Epidermal melanocyte (primary cell): ENCODE data around the gene AIFM3.
"Not testable (repeated sequence)": the region's sequence is repeated elsewhere in the genome, so short reads cannot be mapped to it uniquely, and the experiment has no call there.

Source experiments
- DNase-seq: peaks from one replicate; pipeline ENCODE4 v3.0.0; 2011; ENCODE audit warnings: low spot score; ENCODE audit not compliant: insufficient read length

AIFM3 gene

DNA sequence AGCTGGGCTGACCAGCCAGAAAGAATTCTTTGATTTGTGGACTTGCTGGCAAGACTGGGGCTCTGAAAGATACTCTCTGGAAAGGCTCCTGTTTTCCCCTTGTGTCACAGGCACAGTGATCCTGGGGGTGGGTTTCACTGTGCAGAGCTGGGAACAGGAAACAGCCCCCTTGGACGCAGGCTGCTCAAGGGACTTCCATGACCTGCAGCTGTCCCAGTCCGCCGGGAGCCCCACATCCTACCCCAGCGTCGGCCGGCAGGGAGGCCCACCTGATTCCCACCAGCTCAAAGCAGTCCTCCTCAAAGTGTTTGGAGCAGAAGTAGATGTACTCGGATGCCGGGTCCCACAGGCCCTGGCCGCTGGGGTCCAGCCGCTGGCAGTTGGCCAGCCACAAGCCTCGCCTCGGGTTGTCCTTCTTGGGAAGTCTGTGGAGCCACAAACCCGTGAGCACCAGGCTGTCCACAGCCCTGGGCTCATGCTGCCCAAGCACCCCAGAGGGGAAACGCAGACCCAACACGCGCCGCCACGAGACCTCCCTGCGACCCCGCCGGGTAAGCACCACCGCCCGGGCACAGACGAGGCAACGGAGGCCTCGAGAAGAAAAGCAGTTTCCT is 34.0 kb downstream of the AIFM3 start:
- DNase-seq: no peak

DNA sequence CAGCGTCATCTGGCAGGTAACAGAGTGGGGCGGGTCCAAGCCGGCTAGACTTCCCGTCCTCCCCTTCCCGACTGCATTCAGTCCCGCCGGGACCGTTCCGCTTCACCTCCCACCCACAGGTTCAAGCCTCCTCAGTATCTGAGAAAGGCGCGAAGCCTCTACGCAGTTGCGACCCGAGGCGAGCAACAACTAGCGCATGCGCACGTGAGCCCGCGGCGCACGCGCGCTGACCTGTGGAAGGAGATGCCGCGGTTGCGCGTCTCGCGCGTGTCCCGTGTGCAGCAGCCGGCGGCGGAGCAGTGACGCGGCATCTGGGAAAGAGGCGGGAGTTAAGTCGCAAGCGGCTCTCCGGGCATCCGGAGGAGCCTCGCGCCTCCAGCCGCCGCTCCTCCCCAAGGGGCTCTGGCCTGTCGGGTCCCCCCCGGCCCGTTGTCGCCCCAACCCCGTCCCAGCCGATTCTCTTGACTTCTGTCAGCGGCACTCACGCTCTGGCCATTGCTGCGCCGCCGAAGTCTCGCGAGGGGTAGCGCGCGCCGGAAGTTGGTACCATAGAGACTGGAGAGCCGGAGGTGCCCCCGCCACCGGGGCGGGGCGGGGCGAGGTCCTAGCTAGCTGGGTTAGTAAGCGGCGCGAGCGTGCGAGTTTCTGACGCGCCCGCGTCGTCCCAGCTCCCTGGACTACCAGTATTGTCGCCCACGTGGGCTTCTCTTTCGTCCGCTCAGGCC is 34.7 kb downstream of the AIFM3 start, which contains the start of gene THAP7:
THAP7 (minus strand) TSS at position 518 of the 725 bp plus-strand sequence; CDS start at position 311, 207 bp downstream.
- DNase-seq: peak; percentile 79

DNA sequence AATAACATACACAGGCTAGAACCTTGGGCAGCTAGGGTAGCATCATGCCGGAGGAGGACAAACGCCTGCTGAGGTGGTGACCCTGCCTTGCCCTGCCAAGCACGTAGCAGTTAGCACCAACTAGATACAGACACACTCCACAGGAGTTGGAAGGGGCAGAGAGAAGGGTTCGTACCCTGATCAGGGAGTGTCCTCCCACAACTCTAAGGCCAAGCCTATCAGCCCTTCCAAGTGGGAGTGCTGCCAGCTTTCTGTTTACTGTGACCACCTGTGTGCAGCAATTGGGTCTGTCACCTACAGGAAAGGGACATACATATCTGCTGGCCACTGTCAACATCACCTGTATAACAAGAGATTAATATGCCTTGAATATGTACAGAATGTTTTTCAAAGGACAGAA is 36.7 kb downstream of the AIFM3 start:
- DNase-seq: no peak

DNA sequence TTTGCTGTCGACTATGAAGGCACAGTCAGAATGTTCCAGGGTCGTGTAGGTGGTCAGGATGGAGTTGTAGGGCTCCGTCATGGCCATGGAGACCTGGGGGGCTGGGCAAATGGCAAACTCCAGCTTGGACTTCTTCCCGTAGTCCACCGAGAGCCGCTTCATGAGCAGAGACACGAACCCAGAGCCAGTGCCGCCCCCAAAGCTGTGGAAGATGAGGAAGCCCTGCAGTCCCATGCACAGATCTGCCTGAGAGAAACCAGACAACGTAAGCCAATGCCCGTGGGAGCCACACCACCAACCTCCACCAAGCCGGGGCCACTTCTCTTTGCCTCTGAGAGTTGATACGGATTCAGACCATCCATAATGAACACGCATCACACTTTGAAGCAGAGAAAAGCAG is 42.2 kb downstream of the AIFM3 start:
- not testable (repeated sequence) for DNase-seq

DNA sequence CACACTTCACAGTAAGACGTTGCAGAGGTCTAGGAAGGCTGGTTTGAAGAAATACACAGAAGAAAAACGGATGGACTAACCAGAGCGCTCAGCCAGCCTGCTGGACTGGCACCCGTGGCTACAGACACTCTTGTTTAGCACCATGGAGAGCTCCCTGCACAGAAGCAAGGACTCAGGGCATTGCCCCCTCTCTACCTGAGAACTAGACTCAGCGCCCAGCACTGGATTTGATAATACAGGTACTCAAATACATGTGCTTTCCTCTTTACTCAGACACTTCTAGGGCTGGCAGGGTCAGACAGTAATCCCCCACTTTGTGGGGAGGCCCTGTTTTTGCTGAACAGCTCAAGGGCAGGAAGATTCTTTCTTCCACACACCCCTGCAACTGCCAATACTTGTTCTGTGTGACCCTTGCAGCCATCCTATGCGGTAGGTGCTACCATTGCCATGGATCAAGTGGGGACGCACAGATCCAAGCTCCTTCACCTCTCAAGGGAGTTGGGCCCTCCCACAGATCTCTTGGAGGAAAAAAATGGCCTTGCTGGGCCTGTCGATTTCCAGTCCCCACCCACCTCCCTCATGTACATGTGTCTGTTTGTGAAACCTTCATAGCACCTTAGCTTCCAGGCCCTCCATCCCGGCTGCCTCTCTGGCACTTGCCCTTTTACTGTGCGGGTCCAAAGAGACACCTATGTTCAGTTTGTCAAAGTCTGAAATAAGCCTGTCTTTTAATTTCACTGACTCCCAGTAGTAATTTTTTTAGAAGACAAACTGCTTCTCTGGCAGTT is 42.8 kb downstream of the AIFM3 start:
- DNase-seq: no peak

DNA sequence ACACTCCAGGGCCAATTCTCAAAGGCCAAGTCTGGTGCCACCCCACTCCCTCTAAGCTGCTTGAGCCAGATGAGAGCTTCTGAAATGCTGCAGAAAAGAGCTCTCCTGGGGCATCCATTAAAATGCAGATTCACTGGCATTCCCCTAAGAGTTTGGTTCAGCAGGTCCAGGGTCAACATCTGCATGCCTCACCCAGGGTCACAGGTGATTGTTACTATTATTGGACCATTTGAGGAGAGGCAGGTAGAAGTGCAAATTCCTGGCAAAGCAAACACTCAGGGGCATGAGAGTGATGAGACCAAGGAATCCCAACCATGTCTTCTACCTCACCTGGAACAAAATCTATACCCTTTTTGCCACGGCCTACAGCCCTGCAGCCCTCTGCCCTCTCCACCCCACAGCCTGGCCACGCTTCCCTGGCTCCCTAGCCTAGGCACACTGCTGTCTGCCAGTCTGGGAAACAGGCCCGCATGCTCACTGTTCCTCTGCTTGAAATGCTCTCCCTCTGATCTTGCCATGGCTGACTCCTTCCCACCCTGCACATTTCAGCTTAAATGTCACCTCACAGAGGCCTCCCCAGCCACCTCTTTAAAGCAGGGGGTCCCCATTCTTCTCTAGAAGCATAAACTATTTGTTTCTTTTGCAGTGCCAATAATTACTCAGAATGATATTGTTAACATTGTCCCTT is 43.5 kb downstream of the AIFM3 start:
- no peak for DNase-seq

DNA sequence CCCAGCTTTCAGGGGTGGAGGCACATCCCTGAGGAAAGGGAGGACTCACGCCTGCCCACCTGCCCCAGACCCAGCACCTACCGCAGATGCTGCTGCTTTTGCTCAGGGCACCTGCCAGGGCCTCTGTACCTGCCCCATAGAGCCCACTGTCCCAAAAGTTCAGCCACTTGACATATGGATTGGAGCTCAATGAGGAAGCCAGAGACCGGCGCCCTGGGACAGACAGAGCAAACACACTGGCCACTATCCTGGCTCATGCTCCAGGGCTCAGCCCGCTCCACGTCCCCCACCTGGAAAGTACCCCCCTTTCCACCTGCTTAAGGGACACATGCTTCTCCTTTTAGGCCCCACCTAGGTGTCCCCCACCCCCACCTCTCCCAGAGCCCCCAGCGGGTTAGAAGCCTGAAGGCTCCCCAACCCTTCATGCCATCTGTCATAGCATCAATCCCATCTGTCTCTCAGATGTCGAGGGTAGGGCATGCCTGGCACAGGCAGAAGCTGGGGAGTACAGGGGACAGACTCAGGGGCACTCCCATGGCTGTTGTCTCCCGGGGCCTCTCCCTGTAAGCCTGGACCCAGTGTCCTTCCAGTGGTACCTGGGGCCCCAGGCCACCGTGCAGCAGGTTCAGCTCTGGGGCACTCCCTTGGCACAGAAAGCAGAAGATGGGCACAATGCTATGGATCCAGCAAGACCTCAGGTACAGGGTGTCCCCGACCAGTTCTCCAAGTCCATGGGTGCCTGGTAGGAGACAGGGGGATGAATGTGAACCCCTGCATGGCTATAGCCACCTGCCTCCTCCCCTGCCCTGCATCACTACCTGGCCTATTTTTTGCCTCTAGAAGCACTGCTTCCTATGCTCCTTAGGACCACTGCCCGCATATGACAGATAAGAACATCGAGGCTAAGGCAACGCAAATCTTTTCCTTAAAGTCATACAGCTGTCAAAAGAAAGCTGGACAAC is 45.7 kb downstream of the AIFM3 start:
- DNase-seq: no peak

DNA sequence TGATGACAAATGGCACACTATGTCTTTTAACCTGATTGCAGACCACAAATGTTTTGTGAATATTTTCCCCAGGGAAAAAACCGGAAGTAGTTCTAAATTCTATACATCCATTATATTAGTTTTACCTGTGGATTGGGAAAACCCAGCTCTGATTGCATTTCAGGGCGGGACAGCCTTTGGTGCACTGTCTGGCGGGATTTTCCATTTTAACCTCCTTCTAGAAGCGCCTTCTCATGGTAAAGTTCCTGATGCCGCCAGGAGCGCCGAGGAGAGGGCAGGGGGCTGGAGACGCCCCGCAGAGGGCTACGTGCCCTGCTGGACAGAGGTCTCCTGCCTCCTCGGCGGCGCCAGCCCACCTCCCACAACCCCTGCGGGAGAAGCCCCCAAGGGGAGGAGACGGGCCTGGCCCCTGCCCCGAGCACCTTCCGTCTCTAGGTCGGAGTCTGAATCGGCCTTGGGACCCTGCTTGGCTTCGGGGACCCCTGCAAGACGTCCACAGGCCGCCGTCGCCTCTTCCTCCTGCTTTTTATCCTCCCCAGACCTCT is 46.7 kb downstream of the AIFM3 start:
- DNase-seq: no peak

DNA sequence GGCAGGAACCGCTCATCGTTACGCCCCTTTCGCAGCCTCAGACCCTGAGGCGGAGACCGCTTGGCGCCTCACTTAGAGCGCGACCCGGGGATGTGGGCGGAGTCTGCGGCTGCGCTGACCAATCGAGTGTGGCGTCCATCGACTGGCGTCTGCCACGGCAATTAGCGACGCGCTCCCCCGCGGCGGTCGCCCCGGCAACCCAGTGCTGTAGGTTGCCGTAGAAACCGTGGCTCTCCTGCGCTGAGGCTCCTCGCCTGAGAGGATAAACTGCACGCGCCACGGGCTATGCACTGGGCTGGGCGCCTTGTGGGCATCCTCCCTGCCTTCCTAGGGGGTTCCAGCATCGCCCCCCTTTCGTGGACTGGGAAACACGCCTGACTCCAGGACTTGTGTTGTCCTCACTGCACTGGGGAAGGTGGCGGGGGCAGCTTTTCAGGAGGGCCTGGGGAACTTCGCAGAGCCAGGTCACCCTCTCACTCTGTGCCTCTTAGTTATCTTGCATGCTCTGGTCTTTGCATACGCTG is 47.2 kb downstream of the AIFM3 start:
- peak; percentile 97 for DNase-seq

DNA sequence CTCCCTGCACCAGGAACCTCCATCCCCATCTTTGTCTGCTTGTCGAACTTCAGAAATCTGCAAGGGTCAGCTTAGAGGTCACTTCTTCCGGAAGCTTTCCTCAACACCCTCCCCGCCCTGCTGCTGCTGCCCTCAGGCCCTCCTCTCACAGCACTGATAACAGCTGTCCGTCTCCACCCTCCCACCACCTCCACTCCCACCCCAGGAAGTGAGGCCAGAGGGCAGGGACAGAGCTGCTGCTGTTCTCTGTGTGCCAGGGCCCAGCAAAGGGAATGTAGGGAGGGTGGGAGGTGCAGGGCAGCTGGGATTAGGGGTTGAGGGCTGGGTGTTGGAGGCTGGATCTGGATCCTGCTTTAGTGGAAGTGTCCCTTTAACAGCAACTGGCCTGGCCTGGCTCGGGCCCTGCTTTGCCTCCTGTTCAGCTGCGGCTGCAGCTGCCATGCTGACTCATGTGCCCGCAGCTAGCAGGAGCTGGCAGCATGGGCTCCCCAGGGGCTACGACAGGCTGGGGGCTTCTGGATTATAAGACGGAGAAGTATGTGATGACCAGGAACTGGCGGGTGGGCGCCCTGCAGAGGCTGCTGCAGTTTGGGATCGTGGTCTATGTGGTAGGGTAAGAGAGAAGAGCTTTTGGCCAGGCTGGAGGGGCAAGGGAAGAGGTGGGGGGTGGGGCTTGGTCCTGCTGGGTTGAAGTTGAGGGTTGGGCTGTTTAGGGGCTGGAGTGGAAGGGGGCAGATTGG is 47.8 kb downstream of the AIFM3 start, which contains the start of gene P2RX6:
P2RX6 (plus strand) TSS at position 440 of the 740 bp plus-strand sequence; CDS start at position 450, 10 bp downstream.
- peak; percentile 59 for DNase-seq

DNA sequence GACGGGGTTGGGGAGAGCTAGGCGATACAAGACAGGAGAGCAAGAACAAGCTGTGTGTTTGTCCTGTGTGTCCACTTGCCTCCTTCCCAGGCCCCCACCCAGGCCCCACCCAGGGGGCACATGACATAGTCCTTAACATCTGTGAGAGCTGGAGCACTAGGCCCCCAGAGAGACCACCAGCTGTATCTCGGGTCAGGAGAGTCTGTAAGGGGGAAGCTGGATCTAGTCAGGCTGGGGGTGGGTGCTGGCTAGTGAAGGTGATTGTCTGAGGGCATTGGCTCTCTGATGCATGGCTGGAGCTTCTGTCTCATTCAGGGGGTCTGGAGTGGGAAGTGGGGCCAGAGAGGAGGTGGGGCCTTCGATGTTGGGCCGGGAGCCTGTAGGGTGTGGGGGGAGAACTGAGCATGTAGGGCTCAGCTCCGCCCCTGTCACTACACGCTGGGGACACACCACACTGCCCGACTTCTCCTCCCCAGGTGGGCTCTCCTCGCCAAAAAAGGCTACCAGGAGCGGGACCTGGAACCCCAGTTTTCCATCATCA is 48.5 kb downstream of the AIFM3 start:
- no peak for DNase-seq

DNA sequence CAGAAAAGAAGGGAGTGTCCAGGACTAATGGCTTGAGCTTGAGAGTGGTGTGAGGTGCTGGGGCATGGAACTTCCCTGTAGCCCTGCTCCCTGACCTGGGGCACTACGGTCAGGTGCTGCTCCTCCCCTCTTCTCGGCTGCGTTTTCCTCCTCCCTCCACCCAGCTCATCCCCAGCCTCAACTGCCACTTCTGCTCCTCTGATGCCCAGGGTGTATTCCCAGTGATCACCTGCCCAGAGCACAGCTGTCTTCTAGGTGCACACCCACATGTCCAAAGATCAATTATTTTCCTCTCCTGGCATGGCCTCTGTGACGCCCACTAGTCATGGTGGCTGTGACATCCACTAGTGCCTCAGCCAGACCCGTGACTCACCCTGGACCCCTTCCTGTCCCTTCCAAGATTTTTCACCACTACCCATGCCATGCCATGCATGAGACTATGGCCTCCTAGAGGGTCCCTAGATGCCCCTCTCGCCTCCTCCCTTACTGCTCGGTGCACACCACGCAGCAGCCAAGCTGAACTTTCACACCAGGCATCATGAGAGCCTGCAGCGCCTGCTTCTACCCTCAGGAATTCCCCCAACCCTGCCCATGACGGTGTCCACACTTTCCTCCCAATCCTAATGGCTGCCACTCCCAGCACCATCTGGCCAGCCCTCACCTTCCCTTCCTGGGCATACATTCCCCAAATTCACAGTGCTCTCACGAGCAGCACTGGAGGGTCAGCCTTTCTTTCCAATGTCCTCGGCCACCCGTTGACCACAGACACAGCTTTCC is 49.8 kb downstream of the AIFM3 start:
- no peak for DNase-seq

DNA sequence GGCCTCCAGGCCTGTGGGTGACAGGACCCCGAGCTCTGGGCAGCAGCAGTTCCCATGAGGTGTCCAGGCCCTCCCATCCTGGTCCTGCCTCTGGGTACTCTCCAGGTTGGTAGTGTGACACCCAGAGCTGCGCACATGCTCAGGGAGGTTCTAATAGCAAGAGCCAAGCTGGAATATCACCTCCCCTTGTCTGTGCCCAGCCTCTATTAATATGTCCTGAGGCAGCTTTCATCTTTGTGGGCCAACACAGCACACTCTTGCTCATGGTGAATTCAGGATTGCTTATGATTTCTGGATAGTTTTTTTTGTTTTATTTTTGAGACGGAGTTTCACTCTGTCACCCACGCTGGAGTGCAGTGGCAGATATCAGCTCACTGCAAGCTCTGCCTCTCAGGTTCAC is 51.3 kb downstream of the AIFM3 start:
- no peak for DNase-seq

DNA sequence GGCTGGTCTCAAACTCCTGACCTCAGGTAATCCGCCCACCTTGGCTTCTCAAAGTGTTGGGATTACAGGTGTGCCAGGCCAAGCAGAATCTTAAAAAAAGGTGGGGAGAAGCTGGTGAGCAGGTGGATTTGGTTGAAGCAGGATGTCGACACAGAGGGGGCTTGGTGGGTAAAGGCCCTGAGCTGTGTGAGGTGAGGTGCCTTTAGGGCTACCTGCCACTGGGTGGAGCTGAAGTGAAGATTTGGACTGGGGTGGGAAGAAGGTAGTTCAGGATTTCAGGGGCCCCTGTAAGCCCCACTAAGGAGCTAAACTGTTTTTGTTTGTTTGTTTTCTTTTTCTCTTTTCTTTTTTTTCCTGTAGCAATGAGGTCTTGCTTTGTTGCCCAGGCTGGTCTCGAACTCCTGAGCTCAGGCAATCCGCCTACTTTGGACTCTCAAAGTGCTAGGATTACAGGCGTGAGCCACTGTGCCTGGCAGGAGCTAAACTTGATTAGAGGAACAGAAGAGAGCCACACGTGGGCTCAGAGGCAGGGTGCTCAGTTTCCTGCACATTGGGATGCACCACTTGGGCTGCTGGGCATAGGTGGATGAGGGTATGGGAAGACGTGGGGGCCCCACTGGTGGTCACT is 53.9 kb downstream of the AIFM3 start:
- DNase-seq: no peak

DNA sequence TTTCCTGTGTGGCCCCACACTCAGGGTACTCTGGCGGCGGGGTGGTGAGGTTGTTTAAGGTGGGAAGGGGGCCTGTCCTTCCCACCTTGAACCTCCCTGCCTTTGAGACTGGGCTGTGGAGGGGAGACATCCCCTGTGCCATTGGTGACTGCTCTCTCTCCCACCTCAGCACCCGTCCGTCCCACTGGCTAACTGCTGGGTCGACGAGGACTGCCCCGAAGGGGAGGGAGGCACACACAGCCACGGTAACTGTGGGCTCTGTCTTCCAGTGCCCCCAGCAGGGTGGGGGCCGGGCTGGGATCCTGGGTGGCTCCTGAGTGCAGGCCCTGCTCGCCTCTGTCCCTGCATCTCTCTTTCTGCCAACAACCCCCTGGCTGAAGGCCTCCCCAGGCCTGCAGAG is 55.5 kb downstream of the AIFM3 start:
- DNase-seq: no peak

DNA sequence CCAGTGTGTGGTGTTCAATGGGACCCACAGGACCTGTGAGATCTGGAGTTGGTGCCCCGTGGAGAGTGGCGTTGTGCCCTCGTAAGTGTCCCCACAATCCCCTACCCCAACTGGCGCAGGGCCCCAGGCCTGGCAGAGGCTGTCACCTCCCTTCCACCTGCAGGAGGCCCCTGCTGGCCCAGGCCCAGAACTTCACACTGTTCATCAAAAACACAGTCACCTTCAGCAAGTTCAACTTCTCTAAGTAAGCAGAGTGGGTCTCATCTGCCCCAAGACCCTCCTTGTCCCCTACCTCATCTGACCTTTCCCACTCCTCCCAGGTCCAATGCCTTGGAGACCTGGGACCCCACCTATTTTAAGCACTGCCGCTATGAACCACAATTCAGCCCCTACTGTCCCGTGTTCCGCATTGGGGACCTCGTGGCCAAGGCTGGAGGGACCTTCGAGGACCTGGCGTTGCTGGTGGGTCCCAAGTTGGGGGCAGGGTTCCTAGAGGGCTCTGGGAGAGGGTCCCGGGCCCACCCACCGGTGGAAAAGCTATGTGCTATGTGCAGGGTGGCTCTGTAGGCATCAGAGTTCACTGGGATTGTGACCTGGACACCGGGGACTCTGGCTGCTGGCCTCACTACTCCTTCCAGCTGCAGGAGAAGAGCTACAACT is 56.0 kb downstream of the AIFM3 start:
- DNase-seq: no peak

DNA sequence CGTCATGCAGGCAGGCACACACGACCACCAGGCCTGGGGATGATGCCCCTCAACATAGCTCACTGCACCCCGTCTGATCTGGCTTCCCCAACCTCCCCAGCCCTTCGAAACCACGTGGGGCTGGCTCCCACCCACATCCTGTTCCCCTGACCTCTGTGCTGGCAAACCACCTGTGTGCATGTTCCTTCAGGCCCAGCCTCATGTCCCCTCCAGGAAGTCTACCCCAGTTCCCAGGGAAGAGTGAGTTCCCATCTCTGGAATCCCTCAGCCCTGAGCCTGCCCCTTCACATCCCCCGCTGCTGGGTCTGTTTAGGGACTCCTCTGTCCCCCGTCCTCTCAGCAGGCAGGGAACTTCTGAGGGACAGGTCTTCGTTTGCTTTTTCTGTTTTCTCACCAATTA is 58.2 kb downstream of the AIFM3 start:
- peak; percentile 5 for DNase-seq
